ENCODE measurements around the gene DAP3. TPM values are rescaled to one million over a fixed set of nuclear protein-coding genes. Genes with fewer than 3 reads are reported as not detected.

The DAP3 gene
- total and polyA plus RNA-seq, 2 of the 8 experiments (the other 6 are each of a cell fraction or from before 2014, with no cell fraction given), result 66.3 to 87.1 TPM

- Histone ChIP-seq H3K9ac (replicated peaks in 1 of 4; ENCODE audit: extremely low read depth in 1 of 4, low read depth in 3 of 4, low read length in 3 of 4) (peak overlapping the region in 2 of 4 experiments; percentile 38 to 42; a peak in 3 of 7 replicates), H2BK20ac (ENCODE audit: low read length) (no peak overlapping the region)
- CTCF ChIA-PET (ENCODE audit: partially characterized antibody), result interaction anchor here (0.5 to 2.7 kb wide), 4 partner anchors 11 to 149 kb away, joined by 3 to 9 read pairs (median 4); no protein-coding TSS in a partner anchor
- no peak for TF ChIP-seq RFX5 (IDR thresholded peaks at IDR 0.05; ENCODE audit: borderline replicate concordance, low read depth, low read length)
- no peak for TF ChIP-seq RAD21 (IDR thresholded peaks at IDR 0.05 in 1 of 2, conservative IDR thresholded peaks at IDR 0.05 in 1 of 2; ENCODE audit: low read depth in 2 of 2, low read length in 2 of 2)
- no peak for TF ChIP-seq SIX5 (IDR thresholded peaks at IDR 0.05; ENCODE audit: low read depth, low read length)
- TF ChIP-seq EZH2 (IDR thresholded peaks at IDR 0.05; ENCODE audit: low read depth, low read length, severe bottlenecking), result no peak
- TF ChIP-seq JUND (IDR thresholded peaks at IDR 0.05; ENCODE audit: low read length), result no peak
- no peak for TF ChIP-seq TCF12 (IDR thresholded peaks at IDR 0.05; ENCODE audit: low read depth, low read length)
- TF ChIP-seq CBX5 (IDR thresholded peaks at IDR 0.05; ENCODE audit: low read depth, low read length), result no peak
- no peak for TF ChIP-seq TEAD4 (IDR thresholded peaks at IDR 0.05; ENCODE audit: low read depth, low read length)
- no peak for TF ChIP-seq RXRA (IDR thresholded peaks at IDR 0.05; ENCODE audit: insufficient read depth, low read depth, low read length)
- no peak for TF ChIP-seq ATF2 (IDR thresholded peaks at IDR 0.05; ENCODE audit: low read length)
Observed at GRCh38 chr1:155744711-155745283, 55.9 kb downstream of the DAP3 start.

More at GRCh38 chr1:155744711-155745283, 55.9 kb downstream of the DAP3 start:
- H2AFZ ChIP-seq (ENCODE audit: low read length), result peak overlapping the region; percentile 86; the same call in 1 of the 2 replicates
- no peak overlapping the region for H4K91ac ChIP-seq (replicated peaks; ENCODE audit: insufficient read length, low read length)
- POLR2A ChIA-PET (ENCODE audit: partially characterized antibody), result interaction anchor here (0.6 to 1.6 kb wide), 3 partner anchors 31 to 472 kb away, joined by 4 to 5 read pairs (median 4); partner anchors contain the start of genes CLK2 and GON4L
- WGBS, 2 experiments (ENCODE audit: extremely low coverage in 1 of 2, insufficient coverage in 1 of 2, insufficient read length in 1 of 2, insufficient replicate concordance in 2 of 2, low coverage in 1 of 2, low lambda C conversion rate in 2 of 2, missing lambda C conversion rate in 1 of 2), result 88% methylated on average over 9 of the region's 9 CpGs; no CpG with 5 or more reads in 1 of the 2 experiments
- H4K20me1 ChIP-seq (replicated peaks in 1 of 2; ENCODE audit: control insufficient read depth in 1 of 2, insufficient read depth in 2 of 2, low read length in 2 of 2), result peaks cover 0 to 1% of the 10 kb centered on the region in 2 experiments
- H4K5ac ChIP-seq (ENCODE audit: insufficient read length, low read depth, low read length), result no peak overlapping the region
- H4K8ac ChIP-seq (ENCODE audit: extremely low read depth, insufficient read depth, low read length), result no peak overlapping the region
- H3K4ac ChIP-seq (replicated peaks; ENCODE audit: insufficient read length, low read depth, low read length), result peak overlapping the region; percentile 94
- H2AK5ac ChIP-seq (ENCODE audit: low read depth, low read length), result no peak overlapping the region
- H3K9me3 ChIP-seq (ENCODE audit: insufficient read depth in 2 of 2, low read depth in 1 of 2, low read length in 1 of 2), result no peaks in the 10 kb centered on the region
- H3K23me2 ChIP-seq (ENCODE audit: low read depth, low read length), result 0 out of 2 replicates have a peak, but pooled peaks cover 2% of the 10 kb centered on the region
- peak overlapping the region; percentile 50 to 81 (median 76); a peak in 7 of 8 replicates for H3K4me3 ChIP-seq (ENCODE audit: extremely low read depth in 1 of 4, insufficient read depth in 2 of 4, low read depth in 3 of 4, low read length in 4 of 4)
- no peak overlapping the region for H2BK5ac ChIP-seq (ENCODE audit: low read depth, low read length)
- no peak overlapping the region for H3K27ac ChIP-seq (ENCODE audit: low read depth, low read length)
- no peaks in the 10 kb centered on the region for H3K79me1 ChIP-seq (ENCODE audit: low read depth, low read length)
- FAIRE-seq (no peak), DNase-seq (ENCODE audit: low read depth in 1 of 2, low spot score in 2 of 2) (no peak)
- peak overlapping the region; percentile 57 to 69 for H3K4me2 ChIP-seq (ENCODE audit: insufficient read depth in 1 of 2, low read depth in 2 of 2, low read length in 2 of 2)
- no peak overlapping the region for H3K14ac ChIP-seq (ENCODE audit: insufficient read length)
- H3K27me3 ChIP-seq (replicated peaks in 1 of 4; ENCODE audit: control insufficient read depth in 3 of 4, extremely low read depth in 1 of 4, insufficient read depth in 3 of 4, low read length in 3 of 4), result no peaks in the 10 kb centered on the region
- no peak overlapping the region for H3K23ac ChIP-seq (ENCODE audit: insufficient read length)
- H2BK120ac ChIP-seq (replicated peaks; ENCODE audit: low read depth, low read length), result no peak overlapping the region
- H3K56ac ChIP-seq (replicated peaks; ENCODE audit: insufficient read length, low read depth, low read length), result no peak overlapping the region
- H3K36me3 ChIP-seq (ENCODE audit: control insufficient read depth in 2 of 4, insufficient read depth in 4 of 4, low read length in 3 of 4), result peaks cover 0 to 3% (median 2%) of the 10 kb centered on the region in 4 experiments; a peak in 3 of 8 replicates
- H3K4me1 ChIP-seq (replicated peaks in 1 of 4; ENCODE audit: control insufficient read depth in 3 of 4, insufficient read depth in 4 of 4, low read length in 3 of 4), result no peaks in the 10 kb centered on the region
- H3K18ac ChIP-seq (ENCODE audit: extremely low read depth, low read length), result no peak overlapping the region
- no peak overlapping the region for H2BK15ac ChIP-seq (ENCODE audit: low read length)
- H3K79me2 ChIP-seq (ENCODE audit: control insufficient read depth in 1 of 2, insufficient read depth in 2 of 2, low read length in 2 of 2), result no peaks in the 10 kb centered on the region
- H2BK12ac ChIP-seq (ENCODE audit: low read depth, low read length), result no peak overlapping the region
